Measurements from ENCODE around the gene PMEPA1. TPM values are rescaled to one million over a fixed set of nuclear protein-coding genes. Genes with fewer than 3 reads are reported as not detected.

Gene PMEPA1, protein sequence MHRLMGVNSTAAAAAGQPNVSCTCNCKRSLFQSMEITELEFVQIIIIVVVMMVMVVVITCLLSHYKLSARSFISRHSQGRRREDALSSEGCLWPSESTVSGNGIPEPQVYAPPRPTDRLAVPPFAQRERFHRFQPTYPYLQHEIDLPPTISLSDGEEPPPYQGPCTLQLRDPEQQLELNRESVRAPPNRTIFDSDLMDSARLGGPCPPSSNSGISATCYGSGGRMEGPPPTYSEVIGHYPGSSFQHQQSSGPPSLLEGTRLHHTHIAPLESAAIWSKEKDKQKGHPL
- 10.3 and 111 TPM in 2 replicates for total RNA-seq

DNA sequence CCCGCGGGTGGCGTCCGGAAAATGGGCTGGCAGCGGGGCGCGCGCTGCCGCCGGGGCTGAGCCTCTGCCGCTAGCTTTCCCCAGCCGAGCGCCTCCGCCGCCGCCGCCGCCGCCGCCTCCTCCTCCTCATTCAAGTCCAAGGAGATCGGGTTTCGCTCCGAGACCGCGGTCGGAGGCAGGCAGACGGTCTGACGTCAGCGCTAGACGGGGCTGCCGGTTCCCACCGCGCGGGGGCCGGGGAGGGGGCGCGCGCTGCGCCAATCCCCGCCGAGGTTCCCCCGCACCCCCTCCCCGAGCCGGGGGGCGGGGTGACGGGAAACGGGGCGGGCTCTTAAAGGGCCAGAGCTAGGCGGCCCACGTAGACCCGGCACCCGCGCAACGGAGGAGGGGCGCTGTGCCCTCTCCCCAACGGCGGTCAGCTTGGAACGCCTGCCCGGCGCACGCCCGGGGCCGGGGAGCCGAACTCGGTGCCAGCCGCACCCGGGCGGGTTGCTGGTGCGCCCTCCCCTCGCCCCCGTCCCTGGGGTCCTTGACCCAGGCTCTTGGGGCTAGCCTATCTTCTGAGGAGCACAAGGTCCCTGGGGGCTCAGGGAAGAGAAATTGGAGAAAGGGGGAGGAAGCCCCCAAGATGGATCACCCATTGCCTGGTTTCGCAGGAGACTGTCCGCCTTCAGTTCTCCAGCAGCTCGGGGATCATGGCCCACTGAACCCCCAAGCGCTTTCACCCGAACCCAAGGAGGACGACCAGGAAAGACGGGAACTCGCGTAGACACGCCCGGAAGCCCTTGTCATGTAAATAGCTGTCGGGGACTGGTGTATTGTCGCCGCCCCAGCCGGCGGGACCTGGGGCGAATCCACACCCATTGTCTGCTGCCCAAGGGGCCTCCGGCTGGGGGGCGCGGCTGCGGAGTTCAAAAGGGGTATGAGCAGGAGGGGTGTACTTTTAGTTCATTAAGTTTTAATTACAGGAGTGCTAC lies at the start of gene PMEPA1:
Gene PMEPA1, minus strand, starts transcription at position 193 of the 977 bp plus-strand sequence. CDS start 433 bp downstream, outside the sequence.

DNA sequence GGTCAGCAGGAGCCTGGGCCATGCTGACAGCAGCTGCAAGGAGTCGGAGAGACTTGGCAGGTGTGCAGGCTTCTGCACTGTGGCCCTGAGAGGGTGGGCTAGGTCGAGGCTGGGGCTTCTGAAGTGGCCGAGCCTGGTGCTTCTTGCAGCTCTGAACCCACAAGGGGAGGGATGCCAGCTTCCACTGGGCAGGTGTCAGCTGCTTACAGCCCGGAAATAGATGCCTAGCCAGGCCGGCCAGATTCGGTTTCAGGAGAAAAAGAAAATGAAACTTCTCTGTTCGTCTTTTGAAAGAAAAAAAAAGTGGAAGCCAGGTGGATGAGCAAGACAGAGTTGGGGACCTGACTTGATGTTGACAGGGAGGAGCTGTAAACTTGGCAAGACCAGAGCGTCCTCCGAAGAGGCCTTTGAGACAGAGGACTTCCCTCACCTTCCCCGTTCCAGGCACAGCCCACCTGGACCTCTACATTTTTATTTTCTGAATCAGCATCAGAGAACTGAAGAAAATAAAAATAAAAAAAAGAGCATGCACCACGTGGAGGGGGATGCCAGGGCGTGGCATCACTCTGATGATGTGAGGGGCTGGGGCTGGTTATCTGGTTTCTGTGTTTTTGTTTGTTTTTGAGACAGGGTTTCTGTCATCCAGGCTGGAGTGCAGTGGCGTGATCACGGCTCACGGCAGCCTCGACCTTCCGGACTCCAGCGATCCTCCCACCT lies 89.4 kb downstream of the PMEPA1 start, which contains the start of gene ZBP1:
Gene ZBP1, minus strand, starts transcription at position 153 of the 717 bp plus-strand sequence. Its CDS starts 131 bp downstream, at position 22.

Other genes with a start within 250 kb of the PMEPA1 start
- not detected in 2 replicates for gene CTCFL, start 184.9 kb downstream of the PMEPA1 start, total RNA-seq
- not detected in 2 replicates for gene PCK1, start 148.9 kb downstream of the PMEPA1 start, total RNA-seq
- gene ZBP1, start 89.6 kb downstream of the PMEPA1 start, total RNA-seq, result not detected in 2 replicates